ENCODE measurements around the gene KHSRP. TPM values are rescaled to one million over a fixed set of nuclear protein-coding genes. Genes with fewer than 3 reads are reported as not detected.

KHSRP gene
- total RNA-seq, 1 experiment from 2014 or later: 373 TPM

- no peaks in the 10 kb centered on the region; the same call in 1 of the 2 replicates for H3K79me2 ChIP-seq (ENCODE audit: low read length)
- peaks cover 47% of the 10 kb centered on the region for H3K36me3 ChIP-seq (ENCODE audit: low read depth, low read length)
- H3K9me2 ChIP-seq (replicated peaks; ENCODE audit: low read length): no peaks in the 10 kb centered on the region
- no peak overlapping the region for H3K9ac ChIP-seq (ENCODE audit: low read length)
- no TSS peak for BruUV-seq (replicated peaks)
- H4K20me1 ChIP-seq (ENCODE audit: low read length): 0 out of 2 replicates have a peak, but pooled peaks cover 9% of the 10 kb centered on the region
- no peak for ATAC-seq
- CTCF ChIA-PET: no interaction called here
- TF ChIP-seq CTCF (conservative IDR thresholded peaks at IDR 0.05; ENCODE audit: low read depth, low read length): no peak
- no peak for TF ChIP-seq EZH2 (IDR thresholded peaks at IDR 0.05; ENCODE audit: low read length, unreplicated experiment)
- no peak for TF ChIP-seq EZH2phosphoT487 (IDR thresholded peaks at IDR 0.05; ENCODE audit: borderline replicate concordance, low read length)
- H2AFZ ChIP-seq (ENCODE audit: low read length): no peak overlapping the region
- intact Hi-C loops (cut with micrococcal nuclease): no loop called here
- DNase-seq: no peak
- H3K27ac ChIP-seq (ENCODE audit: low read length): no peak overlapping the region
- no peak overlapping the region for H3K4me3 ChIP-seq (ENCODE audit: low read length)
- H3K9me3 ChIP-seq (ENCODE audit: low read length): no peaks in the 10 kb centered on the region
- no peaks in the 10 kb centered on the region for H3K27me3 ChIP-seq (ENCODE audit: low read length)
- POLR2A ChIA-PET (ENCODE audit: unreplicated experiment): no interaction called here
- H3K4me2 ChIP-seq (ENCODE audit: low read length): no peak overlapping the region
- no peaks in the 10 kb centered on the region for H3K4me1 ChIP-seq (ENCODE audit: insufficient read depth, low read length)
- H3F3A ChIP-seq (ENCODE audit: low read length, unreplicated experiment): no peaks in the 10 kb centered on the region
Observed at GRCh38 chr19:6413291-6413690, 11.3 kb downstream of the KHSRP start.

- Histone ChIP-seq H3K9ac (ENCODE audit: low read length) (no peak overlapping the region), H3K27me3 (ENCODE audit: low read length) (no peaks in the 10 kb centered on the region), H3K27ac (ENCODE audit: low read length) (no peak overlapping the region), H3K36me3 (ENCODE audit: low read depth, low read length) (peaks cover 40% of the 10 kb centered on the region), H4K20me1 (ENCODE audit: low read length) (0 out of 2 replicates have a peak, but pooled peaks cover 4% of the 10 kb centered on the region), H2AFZ (ENCODE audit: low read length) (no peak overlapping the region), H3K79me2 (ENCODE audit: low read length) (no peaks in the 10 kb centered on the region), H3K4me3 (ENCODE audit: low read length) (no peak overlapping the region), H3F3A (ENCODE audit: low read length, unreplicated experiment) (no peaks in the 10 kb centered on the region), H3K4me2 (ENCODE audit: low read length) (no peak overlapping the region), H3K9me3 (ENCODE audit: low read length) (no peaks in the 10 kb centered on the region), H3K4me1 (ENCODE audit: insufficient read depth, low read length) (no peaks in the 10 kb centered on the region), H3K9me2 (replicated peaks; ENCODE audit: low read length) (no peaks in the 10 kb centered on the region)
- intact Hi-C loops (cut with micrococcal nuclease): no loop called here
- ChIA-PET CTCF (no interaction called here), POLR2A (ENCODE audit: unreplicated experiment) (no interaction called here)
- DNase-seq: peak; percentile 57
- no TSS peak for BruUV-seq (replicated peaks)
- ATAC-seq: peak; percentile 66
- TF ChIP-seq CTCF (conservative IDR thresholded peaks at IDR 0.05; ENCODE audit: low read depth, low read length) (peak; percentile 83), EZH2phosphoT487 (IDR thresholded peaks at IDR 0.05; ENCODE audit: borderline replicate concordance, low read length) (no peak)
Observed at GRCh38 chr19:6412447-6413091, 12.0 kb downstream of the KHSRP start.

GRCh38 chr19:6412061-6412446 is 12.6 kb downstream of the KHSRP start:
- peaks cover 35% of the 10 kb centered on the region for H3K36me3 ChIP-seq (ENCODE audit: low read depth, low read length)
- no peaks in the 10 kb centered on the region for H3K4me1 ChIP-seq (ENCODE audit: insufficient read depth, low read length)
- no peak overlapping the region for H3K4me3 ChIP-seq (ENCODE audit: low read length)
- 0 out of 2 replicates have a peak, but pooled peaks cover 4% of the 10 kb centered on the region for H4K20me1 ChIP-seq (ENCODE audit: low read length)
- no peaks in the 10 kb centered on the region for H3K27me3 ChIP-seq (ENCODE audit: low read length)
- H3K27ac ChIP-seq (ENCODE audit: low read length): no peak overlapping the region
- intact Hi-C loops (cut with micrococcal nuclease): no loop called here
- H3K9me3 ChIP-seq (ENCODE audit: low read length): no peaks in the 10 kb centered on the region
- TF ChIP-seq EZH2 (IDR thresholded peaks at IDR 0.05; ENCODE audit: low read length, unreplicated experiment): no peak
- TF ChIP-seq EZH2phosphoT487 (IDR thresholded peaks at IDR 0.05; ENCODE audit: borderline replicate concordance, low read length): no peak
- no peak for TF ChIP-seq CTCF (conservative IDR thresholded peaks at IDR 0.05; ENCODE audit: low read depth, low read length)
- ATAC-seq: peak; percentile 17; the same call in 1 of the 2 replicates
- H3K4me2 ChIP-seq (ENCODE audit: low read length): no peak overlapping the region
- no peak overlapping the region for H3K9ac ChIP-seq (ENCODE audit: low read length)
- no peaks in the 10 kb centered on the region for H3K79me2 ChIP-seq (ENCODE audit: low read length)
- H2AFZ ChIP-seq (ENCODE audit: low read length): no peak overlapping the region
- no peaks in the 10 kb centered on the region for H3K9me2 ChIP-seq (replicated peaks; ENCODE audit: low read length)
- POLR2A ChIA-PET (ENCODE audit: unreplicated experiment): no interaction called here
- CTCF ChIA-PET: no interaction called here
- DNase-seq: no peak
- no TSS peak for BruUV-seq (replicated peaks)
- H3F3A ChIP-seq (ENCODE audit: low read length, unreplicated experiment): no peaks in the 10 kb centered on the region
